HepG2 (cell line): ENCODE measurements around the gene DPAGT1. TPM values are rescaled to one million over a fixed set of nuclear protein-coding genes. Genes with fewer than 3 reads are reported as not detected.

Experiments used
- CCAR2 ChIP-seq: fragments of 200-400 bp; formaldehyde crosslinking; optimal IDR thresholded peaks from 2 replicates; pipeline ENCODE3; 2018; ENCODE audit warnings: low read depth, mild to moderate bottlenecking, low read length, moderate library complexity
- RXRA ChIP-seq: sonication (generic); formaldehyde crosslinking; IDR thresholded peaks from 2 replicates; pipeline ENCODE4 v1.5.1; 2020; ENCODE audit warnings: missing genetic modification reagents
- ZBTB1 ChIP-seq: sonication (generic); formaldehyde crosslinking; IDR thresholded peaks from 2 replicates; pipeline ENCODE4 v1.4.0; 2020; ENCODE audit warnings: missing genetic modification reagents, borderline replicate concordance
- ZFP62 ChIP-seq: sonication (generic); formaldehyde crosslinking; IDR thresholded peaks from 2 replicates; pipeline ENCODE4 v1.4.0; 2020; ENCODE audit warnings: missing genetic modification reagents
- ZNF180 ChIP-seq: sonication (generic); formaldehyde crosslinking; IDR thresholded peaks from 2 replicates; pipeline ENCODE4 v1.4.0; 2020; ENCODE audit warnings: low read depth, missing genetic modification reagents, borderline replicate concordance
- ZNF207 ChIP-seq: fragments of 450-650 bp; IDR thresholded peaks from 2 replicates; pipeline ENCODE4 v1.6.1; 2016; ENCODE audit warnings: antibody characterized with exemption, borderline replicate concordance
- ZNF263 ChIP-seq: sonication (generic); formaldehyde crosslinking; IDR thresholded peaks from 2 replicates; pipeline ENCODE4 v1.4.0; 2020; ENCODE audit warnings: missing genetic modification reagents
- ZNF382 ChIP-seq: sonication (generic); formaldehyde crosslinking; IDR thresholded peaks from 2 replicates; pipeline ENCODE4 v1.5.0; 2020; ENCODE audit warnings: missing genetic modification reagents, mild to moderate bottlenecking, borderline replicate concordance
- ZNF460 ChIP-seq: sonication (generic); formaldehyde crosslinking; IDR thresholded peaks from 2 replicates; pipeline ENCODE4 v1.5.1; 2020; ENCODE audit warnings: missing genetic modification reagents, mild to moderate bottlenecking, borderline replicate concordance
- ZZZ3 ChIP-seq: sonication (generic); formaldehyde crosslinking; IDR thresholded peaks from 2 replicates; pipeline ENCODE4 v1.4.0; 2020; ENCODE audit warnings: missing genetic modification reagents, mild to moderate bottlenecking, borderline replicate concordance
- polyA plus RNA-seq, 8 experiments: library from polyadenylated mRNA; depleted of rRNA in 3 of 8; stranded (reverse) in 7 of 8; unstranded in 1 of 8; fragments of >200 nt; fragmentation: Illumina TruSeq in 4 of 8; extraction: Trizol in 4 of 8; gene quantifications; 2 replicates each; pipeline versions ENCODE4 v1.2.1 to v1.2.3, GENCODE V29; 2011 to 2016; ENCODE audit warnings: low read depth in 4 of 8, missing spikeins in 1 of 8, mixed read lengths in 1 of 8; ENCODE audit not compliant: insufficient read depth in 1 of 8
- total RNA-seq, 5 experiments: library from RNA; depleted of rRNA; stranded (reverse); fragments of >200 nt; fragmentation: Illumina TruSeq; extraction: Trizol; gene quantifications; 2 replicates each; pipeline ENCODE4 v1.2.3, GENCODE V29; 2016; ENCODE audit warnings: low read depth in 1 of 5
- TF ChIP-seq, protein P1 (sequence below): sonication (generic); formaldehyde crosslinking; IDR thresholded peaks from 2 replicates; pipeline ENCODE4 v1.5.0; 2020; ENCODE audit warnings: missing genetic modification reagents, mild to moderate bottlenecking, borderline replicate concordance
- TF ChIP-seq, protein P2 (sequence below): sonication (generic); formaldehyde crosslinking; IDR thresholded peaks from 2 replicates; pipeline ENCODE4 v1.5.0; 2020; ENCODE audit warnings: mild to moderate bottlenecking, missing genetic modification reagents, borderline replicate concordance
- TF ChIP-seq, protein P3 (sequence below): sonication (generic); formaldehyde crosslinking; IDR thresholded peaks from 2 replicates; pipeline ENCODE4 v1.4.0; 2020; ENCODE audit warnings: missing genetic modification reagents
- TF ChIP-seq, protein P4 (sequence below): sonication (generic); formaldehyde crosslinking; IDR thresholded peaks from 2 replicates; pipeline ENCODE4 v1.4.0; 2020; ENCODE audit warnings: mild to moderate bottlenecking, missing genetic modification reagents, borderline replicate concordance

Gene DPAGT1
- total and polyA plus RNA-seq, 2 of the 13 experiments (the other 11 are each of a cell fraction or from before 2014, with no cell fraction given), result 37.6 to 70.7 TPM

DNA sequence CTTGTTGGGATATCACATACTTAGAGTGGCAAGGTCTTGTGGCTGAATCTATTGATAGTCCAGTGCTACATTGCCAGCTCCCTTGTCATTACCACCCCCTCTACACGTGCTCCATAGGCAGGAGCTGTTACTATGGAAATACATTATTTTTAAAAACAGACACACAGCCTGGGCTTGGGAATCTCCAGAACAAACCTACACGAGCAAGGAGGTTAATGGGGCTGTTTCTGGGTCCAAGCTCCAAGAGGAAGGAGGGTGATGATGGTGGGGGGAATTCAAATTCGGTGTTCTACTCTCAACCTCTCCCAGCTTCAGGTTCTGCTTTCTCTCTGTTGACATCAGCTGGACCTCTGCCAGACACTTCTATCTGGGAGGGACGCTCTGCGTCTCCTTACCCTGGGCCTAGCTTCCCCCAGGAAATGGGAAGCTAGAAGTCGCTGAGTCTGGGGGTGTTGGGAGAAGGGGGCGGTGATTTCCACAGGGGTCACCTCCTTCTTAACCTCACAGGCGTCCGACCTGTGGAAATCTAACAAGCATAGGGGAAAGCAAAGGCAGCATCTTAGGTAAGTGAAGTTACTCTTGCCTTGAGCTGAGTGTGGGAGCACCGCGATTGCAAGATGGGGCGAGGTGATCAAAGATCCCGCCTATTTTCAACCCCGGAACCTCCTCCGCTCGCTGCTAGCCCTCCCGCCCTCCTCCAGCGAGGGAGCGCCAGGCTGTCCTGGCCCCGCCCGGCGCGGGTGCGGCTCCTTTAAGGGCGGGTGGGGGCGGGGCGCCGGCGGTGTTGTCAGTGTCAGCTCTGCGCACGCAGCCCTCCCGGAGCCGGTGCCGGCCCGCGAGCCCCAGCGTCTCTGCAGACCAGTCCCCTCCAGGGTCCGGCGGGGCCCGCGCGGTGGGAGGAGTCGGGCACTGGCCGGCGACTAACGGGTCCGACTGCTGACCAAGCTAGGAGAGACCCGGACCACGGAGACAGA lies 5.2 kb upstream of the DPAGT1 start, which contains the start of gene C2CD2L (continued):
- TF ChIP-seq, protein P1, sequence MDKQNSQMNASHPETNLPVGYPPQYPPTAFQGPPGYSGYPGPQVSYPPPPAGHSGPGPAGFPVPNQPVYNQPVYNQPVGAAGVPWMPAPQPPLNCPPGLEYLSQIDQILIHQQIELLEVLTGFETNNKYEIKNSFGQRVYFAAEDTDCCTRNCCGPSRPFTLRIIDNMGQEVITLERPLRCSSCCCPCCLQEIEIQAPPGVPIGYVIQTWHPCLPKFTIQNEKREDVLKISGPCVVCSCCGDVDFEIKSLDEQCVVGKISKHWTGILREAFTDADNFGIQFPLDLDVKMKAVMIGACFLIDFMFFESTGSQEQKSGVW (CRISPR knock-in tag), result no peak
- TF ChIP-seq ZNF180 (CRISPR knock-in tag) (no peak), ZNF263 (CRISPR knock-in tag) (peak; percentile 96), ZFP62 (CRISPR knock-in tag) (no peak), ZNF207 (no peak), ZZZ3 (CRISPR knock-in tag) (0 out of 2 replicates have a peak, but pooled peaks have one; percentile 31), ZNF460 (CRISPR knock-in tag) (no peak), ZBTB1 (CRISPR knock-in tag) (no peak), RXRA (CRISPR knock-in tag) (0 out of 2 replicates have a peak, but pooled peaks have one; percentile 24), ZNF382 (CRISPR knock-in tag) (no peak), CCAR2 (no peak)
- TF ChIP-seq, protein P2, sequence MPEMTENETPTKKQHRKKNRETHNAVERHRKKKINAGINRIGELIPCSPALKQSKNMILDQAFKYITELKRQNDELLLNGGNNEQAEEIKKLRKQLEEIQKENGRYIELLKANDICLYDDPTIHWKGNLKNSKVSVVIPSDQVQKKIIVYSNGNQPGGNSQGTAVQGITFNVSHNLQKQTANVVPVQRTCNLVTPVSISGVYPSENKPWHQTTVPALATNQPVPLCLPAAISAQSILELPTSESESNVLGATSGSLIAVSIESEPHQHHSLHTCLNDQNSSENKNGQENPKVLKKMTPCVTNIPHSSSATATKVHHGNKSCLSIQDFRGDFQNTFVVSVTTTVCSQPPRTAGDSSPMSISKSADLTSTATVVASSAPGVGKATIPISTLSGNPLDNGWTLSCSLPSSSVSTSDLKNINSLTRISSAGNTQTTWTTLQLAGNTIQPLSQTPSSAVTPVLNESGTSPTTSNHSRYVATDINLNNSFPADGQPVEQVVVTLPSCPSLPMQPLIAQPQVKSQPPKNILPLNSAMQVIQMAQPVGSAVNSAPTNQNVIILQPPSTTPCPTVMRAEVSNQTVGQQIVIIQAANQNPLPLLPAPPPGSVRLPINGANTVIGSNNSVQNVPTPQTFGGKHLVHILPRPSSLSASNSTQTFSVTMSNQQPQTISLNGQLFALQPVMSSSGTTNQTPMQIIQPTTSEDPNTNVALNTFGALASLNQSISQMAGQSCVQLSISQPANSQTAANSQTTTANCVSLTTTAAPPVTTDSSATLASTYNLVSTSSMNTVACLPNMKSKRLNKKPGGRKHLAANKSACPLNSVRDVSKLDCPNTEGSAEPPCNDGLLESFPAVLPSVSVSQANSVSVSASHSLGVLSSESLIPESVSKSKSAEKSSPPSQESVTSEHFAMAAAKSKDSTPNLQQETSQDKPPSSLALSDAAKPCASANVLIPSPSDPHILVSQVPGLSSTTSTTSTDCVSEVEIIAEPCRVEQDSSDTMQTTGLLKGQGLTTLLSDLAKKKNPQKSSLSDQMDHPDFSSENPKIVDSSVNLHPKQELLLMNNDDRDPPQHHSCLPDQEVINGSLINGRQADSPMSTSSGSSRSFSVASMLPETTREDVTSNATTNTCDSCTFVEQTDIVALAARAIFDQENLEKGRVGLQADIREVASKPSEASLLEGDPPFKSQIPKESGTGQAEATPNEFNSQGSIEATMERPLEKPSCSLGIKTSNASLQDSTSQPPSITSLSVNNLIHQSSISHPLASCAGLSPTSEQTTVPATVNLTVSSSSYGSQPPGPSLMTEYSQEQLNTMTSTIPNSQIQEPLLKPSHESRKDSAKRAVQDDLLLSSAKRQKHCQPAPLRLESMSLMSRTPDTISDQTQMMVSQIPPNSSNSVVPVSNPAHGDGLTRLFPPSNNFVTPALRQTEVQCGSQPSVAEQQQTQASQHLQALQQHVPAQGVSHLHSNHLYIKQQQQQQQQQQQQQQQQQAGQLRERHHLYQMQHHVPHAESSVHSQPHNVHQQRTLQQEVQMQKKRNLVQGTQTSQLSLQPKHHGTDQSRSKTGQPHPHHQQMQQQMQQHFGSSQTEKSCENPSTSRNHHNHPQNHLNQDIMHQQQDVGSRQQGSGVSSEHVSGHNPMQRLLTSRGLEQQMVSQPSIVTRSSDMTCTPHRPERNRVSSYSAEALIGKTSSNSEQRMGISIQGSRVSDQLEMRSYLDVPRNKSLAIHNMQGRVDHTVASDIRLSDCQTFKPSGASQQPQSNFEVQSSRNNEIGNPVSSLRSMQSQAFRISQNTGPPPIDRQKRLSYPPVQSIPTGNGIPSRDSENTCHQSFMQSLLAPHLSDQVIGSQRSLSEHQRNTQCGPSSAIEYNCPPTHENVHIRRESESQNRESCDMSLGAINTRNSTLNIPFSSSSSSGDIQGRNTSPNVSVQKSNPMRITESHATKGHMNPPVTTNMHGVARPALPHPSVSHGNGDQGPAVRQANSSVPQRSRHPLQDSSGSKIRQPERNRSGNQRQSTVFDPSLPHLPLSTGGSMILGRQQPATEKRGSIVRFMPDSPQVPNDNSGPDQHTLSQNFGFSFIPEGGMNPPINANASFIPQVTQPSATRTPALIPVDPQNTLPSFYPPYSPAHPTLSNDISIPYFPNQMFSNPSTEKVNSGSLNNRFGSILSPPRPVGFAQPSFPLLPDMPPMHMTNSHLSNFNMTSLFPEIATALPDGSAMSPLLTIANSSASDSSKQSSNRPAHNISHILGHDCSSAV (CRISPR knock-in tag), result no peak
- TF ChIP-seq, protein P3, sequence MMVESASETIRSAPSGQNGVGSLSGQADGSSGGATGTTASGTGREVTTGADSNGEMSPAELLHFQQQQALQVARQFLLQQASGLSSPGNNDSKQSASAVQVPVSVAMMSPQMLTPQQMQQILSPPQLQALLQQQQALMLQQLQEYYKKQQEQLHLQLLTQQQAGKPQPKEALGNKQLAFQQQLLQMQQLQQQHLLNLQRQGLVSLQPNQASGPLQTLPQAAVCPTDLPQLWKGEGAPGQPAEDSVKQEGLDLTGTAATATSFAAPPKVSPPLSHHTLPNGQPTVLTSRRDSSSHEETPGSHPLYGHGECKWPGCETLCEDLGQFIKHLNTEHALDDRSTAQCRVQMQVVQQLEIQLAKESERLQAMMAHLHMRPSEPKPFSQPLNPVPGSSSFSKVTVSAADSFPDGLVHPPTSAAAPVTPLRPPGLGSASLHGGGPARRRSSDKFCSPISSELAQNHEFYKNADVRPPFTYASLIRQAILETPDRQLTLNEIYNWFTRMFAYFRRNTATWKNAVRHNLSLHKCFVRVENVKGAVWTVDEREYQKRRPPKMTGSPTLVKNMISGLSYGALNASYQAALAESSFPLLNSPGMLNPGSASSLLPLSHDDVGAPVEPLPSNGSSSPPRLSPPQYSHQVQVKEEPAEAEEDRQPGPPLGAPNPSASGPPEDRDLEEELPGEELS (CRISPR knock-in tag), result 0 out of 2 replicates have a peak, but pooled peaks have one; percentile 42
- TF ChIP-seq, protein P4, sequence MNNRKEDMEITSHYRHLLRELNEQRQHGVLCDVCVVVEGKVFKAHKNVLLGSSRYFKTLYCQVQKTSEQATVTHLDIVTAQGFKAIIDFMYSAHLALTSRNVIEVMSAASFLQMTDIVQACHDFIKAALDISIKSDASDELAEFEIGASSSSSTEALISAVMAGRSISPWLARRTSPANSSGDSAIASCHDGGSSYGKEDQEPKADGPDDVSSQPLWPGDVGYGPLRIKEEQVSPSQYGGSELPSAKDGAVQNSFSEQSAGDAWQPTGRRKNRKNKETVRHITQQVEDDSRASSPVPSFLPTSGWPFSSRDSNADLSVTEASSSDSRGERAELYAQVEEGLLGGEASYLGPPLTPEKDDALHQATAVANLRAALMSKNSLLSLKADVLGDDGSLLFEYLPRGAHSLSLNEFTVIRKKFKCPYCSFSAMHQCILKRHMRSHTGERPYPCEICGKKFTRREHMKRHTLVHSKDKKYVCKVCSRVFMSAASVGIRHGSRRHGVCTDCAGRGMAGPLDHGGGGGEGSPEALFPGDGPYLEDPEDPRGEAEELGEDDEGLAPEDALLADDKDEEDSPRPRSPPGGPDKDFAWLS (CRISPR knock-in tag), result no peak
